ENCODE data around the gene EBI3.
"Not testable (repeated sequence)": the region's sequence is repeated elsewhere in the genome, so short reads cannot be mapped to it uniquely, and the experiment has no call there.

The EBI3 gene

DNA sequence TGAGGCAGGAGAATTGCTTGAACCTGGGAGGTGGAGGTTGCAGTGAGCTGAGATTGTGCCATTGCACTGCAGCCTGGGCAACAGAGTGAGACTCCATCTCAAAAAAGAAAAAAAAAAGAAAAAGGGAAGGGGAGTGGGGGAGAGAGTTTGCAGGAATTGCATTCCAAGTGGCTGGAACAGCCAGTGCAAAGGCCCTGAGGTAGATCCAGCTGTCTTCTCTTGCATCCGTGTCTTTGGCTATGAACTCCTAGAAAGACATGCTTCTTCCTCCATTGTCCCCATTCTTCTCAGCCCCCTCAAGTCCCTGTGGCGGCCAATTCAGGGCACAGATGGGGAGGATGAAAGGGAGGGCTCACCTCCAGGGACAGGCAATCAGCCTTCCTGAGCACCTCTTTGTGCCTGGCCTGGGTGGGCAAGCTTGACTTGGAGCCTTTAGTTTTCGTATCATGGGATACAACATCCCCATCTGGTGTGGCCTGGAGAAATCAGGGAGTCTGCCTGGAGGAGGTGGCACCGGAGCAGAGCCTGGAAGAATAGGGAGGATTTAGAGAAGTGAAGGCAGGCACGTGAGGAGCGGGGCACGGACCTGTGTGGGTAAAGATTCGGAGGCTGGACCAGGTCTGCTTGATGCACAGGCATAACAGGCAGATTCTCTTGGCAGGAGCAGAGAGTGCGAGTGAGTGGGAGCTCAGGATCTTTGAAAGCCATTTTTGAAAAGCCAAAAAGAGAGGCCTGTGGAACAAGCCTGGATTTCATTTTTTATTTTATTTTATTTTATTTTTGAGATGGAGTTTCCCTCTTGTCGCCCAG, 41.8 kb upstream of the EBI3 start:
- Histone ChIP-seq H3K4me1 (ENCODE audit: control insufficient read depth in 5 of 5, insufficient read depth in 5 of 5, low read length in 5 of 5) (peaks cover 0 to 13% (median 8%) of the 10 kb centered on the region in 5 donors), H3K36me3 (ENCODE audit: control insufficient read depth in 5 of 5, insufficient read depth in 5 of 5, low read length in 5 of 5) (no peaks in the 10 kb centered on the region), H3K4me3 (ENCODE audit: low read depth in 1 of 5, low read length in 5 of 5) (no peak overlapping the region), H3K9me3 (ENCODE audit: control insufficient read depth in 5 of 5, low read length in 5 of 5) (no peaks in the 10 kb centered on the region), H3K27ac (ENCODE audit: low read depth, low read length) (no peak overlapping the region), H3K27me3 (ENCODE audit: control insufficient read depth in 5 of 5, insufficient read depth in 4 of 5, low read length in 5 of 5) (peaks cover 0 to 7% (median 2%) of the 10 kb centered on the region in 5 donors), H3K9ac (ENCODE audit: low read length in 5 of 5) (no peak overlapping the region)

DNA sequence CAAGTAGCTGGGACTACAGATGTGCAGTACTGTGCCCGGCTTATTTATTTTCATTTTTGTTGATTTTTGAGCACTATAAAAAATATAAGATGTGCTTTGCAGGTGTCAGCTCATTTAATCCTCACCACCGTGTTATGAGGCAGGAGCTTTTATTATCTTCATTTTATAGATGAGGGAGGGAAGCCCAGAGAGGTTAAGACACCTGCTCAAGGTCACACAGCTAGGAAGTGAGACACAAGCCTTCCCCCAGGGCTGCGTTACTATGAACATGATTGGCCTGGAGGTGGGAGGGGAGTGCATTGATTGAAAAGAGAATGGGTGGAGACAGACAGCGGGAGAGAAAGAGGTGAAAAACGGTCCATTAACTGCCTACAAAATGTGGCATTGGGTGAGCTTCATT, 39.7 kb upstream of the EBI3 start:
- no peaks in the 10 kb centered on the region for H3K36me3 ChIP-seq (ENCODE audit: control insufficient read depth in 5 of 5, insufficient read depth in 5 of 5, low read length in 5 of 5)
- H3K27ac ChIP-seq (ENCODE audit: low read depth, low read length), result no peak overlapping the region
- no peaks in the 10 kb centered on the region for H3K9me3 ChIP-seq (ENCODE audit: control insufficient read depth in 5 of 5, low read length in 5 of 5)
- H3K9ac ChIP-seq (ENCODE audit: low read length in 5 of 5), result no peak overlapping the region
- H3K4me1 ChIP-seq (ENCODE audit: control insufficient read depth in 5 of 5, insufficient read depth in 5 of 5, low read length in 5 of 5), result peaks cover 0 to 4% (median 0%) of the 10 kb centered on the region in 5 donors
- no peak overlapping the region for H3K4me3 ChIP-seq (ENCODE audit: low read depth in 1 of 5, low read length in 5 of 5)
- peaks cover 0 to 11% (median 5%) of the 10 kb centered on the region in 5 donors for H3K27me3 ChIP-seq (ENCODE audit: control insufficient read depth in 5 of 5, insufficient read depth in 4 of 5, low read length in 5 of 5)

DNA sequence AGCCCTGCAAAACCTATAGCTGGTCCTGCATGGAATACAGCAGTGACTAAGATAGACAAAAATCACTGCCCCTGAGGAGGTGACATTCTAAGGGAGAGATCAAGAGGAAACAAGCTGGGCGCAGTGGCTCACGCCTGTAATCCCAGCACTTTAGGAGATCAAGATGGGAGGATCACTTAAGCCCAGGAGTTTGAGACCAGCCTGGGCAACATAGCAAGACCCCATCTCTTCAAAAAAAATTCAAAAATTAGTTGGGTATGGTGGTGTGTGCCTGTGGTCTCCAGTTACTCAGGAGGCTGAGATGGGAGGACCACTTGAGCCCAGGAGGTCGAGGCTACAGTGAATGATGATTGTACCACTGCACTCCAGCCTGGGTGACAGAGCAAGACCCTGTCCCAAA, 36.8 kb upstream of the EBI3 start:
- H3K9ac ChIP-seq (ENCODE audit: low read length in 5 of 5); H3K9me3 ChIP-seq (ENCODE audit: control insufficient read depth in 5 of 5, low read length in 5 of 5); H3K4me1 ChIP-seq (ENCODE audit: control insufficient read depth in 5 of 5, insufficient read depth in 5 of 5, low read length in 5 of 5); H3K36me3 ChIP-seq (ENCODE audit: control insufficient read depth in 5 of 5, insufficient read depth in 5 of 5, low read length in 5 of 5); H3K4me3 ChIP-seq (ENCODE audit: low read depth in 1 of 5, low read length in 5 of 5); H3K27ac ChIP-seq (ENCODE audit: low read depth, low read length): not testable (repeated sequence)
- H3K27me3 ChIP-seq (ENCODE audit: control insufficient read depth in 5 of 5, insufficient read depth in 4 of 5, low read length in 5 of 5), result peaks cover 13 to 29% (median 26%) of the 10 kb centered on the region in 5 donors

DNA sequence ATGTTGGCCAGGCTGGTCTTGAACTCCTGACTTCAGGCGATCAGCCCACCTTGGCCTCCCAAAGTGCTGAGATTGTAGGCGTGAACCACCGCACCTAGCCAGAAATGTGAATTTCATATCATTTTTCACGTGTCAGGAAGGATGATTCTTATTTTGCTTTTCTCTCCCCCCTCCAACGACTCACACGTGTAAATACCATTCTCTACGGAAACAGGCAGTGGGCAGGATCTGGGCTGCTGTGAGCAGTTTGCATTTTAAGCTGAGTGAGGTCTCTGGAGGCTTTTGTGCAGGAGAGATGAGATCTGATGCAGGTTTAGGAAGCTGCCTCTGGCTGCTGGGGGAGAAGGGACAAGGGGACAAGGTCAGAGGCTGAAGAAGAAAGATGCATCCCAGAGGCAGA, 35.0 kb upstream of the EBI3 start:
- no peak overlapping the region for H3K4me3 ChIP-seq (ENCODE audit: low read depth in 1 of 5, low read length in 5 of 5)
- no peaks in the 10 kb centered on the region for H3K4me1 ChIP-seq (ENCODE audit: control insufficient read depth in 5 of 5, insufficient read depth in 5 of 5, low read length in 5 of 5)
- no peak overlapping the region for H3K27ac ChIP-seq (ENCODE audit: low read depth, low read length)
- no peaks in the 10 kb centered on the region for H3K36me3 ChIP-seq (ENCODE audit: control insufficient read depth in 5 of 5, insufficient read depth in 5 of 5, low read length in 5 of 5)
- H3K9me3 ChIP-seq (ENCODE audit: control insufficient read depth in 5 of 5, low read length in 5 of 5), result no peaks in the 10 kb centered on the region
- H3K27me3 ChIP-seq (ENCODE audit: control insufficient read depth in 5 of 5, insufficient read depth in 4 of 5, low read length in 5 of 5), result peaks cover 13 to 42% (median 36%) of the 10 kb centered on the region in 5 donors
- no peak overlapping the region for H3K9ac ChIP-seq (ENCODE audit: low read length in 5 of 5)

GRCh38 chr19:4196009-4196408, 33.3 kb upstream of the EBI3 start:
- Histone ChIP-seq H3K4me3 (ENCODE audit: low read depth in 1 of 5, low read length in 5 of 5) (no peak overlapping the region), H3K9me3 (ENCODE audit: control insufficient read depth in 5 of 5, low read length in 5 of 5) (no peaks in the 10 kb centered on the region), H3K9ac (ENCODE audit: low read length in 5 of 5) (no peak overlapping the region), H3K36me3 (ENCODE audit: control insufficient read depth in 5 of 5, insufficient read depth in 5 of 5, low read length in 5 of 5) (no peaks in the 10 kb centered on the region), H3K4me1 (ENCODE audit: control insufficient read depth in 5 of 5, insufficient read depth in 5 of 5, low read length in 5 of 5) (no peaks in the 10 kb centered on the region), H3K27me3 (ENCODE audit: control insufficient read depth in 5 of 5, insufficient read depth in 4 of 5, low read length in 5 of 5) (peaks cover 23 to 54% (median 42%) of the 10 kb centered on the region in 5 donors), H3K27ac (ENCODE audit: low read depth, low read length) (no peak overlapping the region)

DNA sequence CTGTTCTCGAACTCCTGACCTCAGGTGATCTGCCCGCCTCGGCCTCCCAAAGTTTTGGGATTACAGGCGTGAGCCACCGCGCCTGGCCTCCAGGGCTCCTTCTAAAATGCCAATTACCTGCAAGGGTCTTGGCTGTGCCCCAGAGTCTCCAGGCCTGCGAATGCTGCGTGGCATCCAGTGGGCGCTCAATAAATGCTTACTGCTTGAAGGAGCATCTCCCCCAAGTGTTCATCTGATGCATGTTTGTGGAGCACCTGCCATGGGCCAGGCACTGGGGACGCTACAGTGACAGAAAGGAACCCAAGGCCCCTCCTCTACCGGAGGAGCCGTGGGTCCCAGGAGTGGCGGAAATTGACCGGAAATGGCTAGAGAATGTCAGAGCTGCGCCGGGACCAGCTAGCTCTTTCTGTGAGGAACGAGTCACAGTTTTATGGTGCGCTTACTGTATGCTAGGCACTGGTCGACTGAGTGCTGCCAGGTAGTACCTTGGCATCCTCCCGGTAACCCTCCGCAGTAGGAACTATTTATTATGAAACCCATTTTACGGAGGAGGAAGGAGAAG, 32.7 kb upstream of the EBI3 start:
- Histone ChIP-seq H3K4me3 (ENCODE audit: low read depth in 1 of 5, low read length in 5 of 5) (no peak overlapping the region), H3K27ac (ENCODE audit: low read depth, low read length) (no peak overlapping the region), H3K36me3 (ENCODE audit: control insufficient read depth in 5 of 5, insufficient read depth in 5 of 5, low read length in 5 of 5) (no peaks in the 10 kb centered on the region), H3K9me3 (ENCODE audit: control insufficient read depth in 5 of 5, low read length in 5 of 5) (no peaks in the 10 kb centered on the region), H3K9ac (ENCODE audit: low read length in 5 of 5) (no peak overlapping the region), H3K27me3 (ENCODE audit: control insufficient read depth in 5 of 5, insufficient read depth in 4 of 5, low read length in 5 of 5) (peaks cover 23 to 54% (median 42%) of the 10 kb centered on the region in 5 donors), H3K4me1 (ENCODE audit: control insufficient read depth in 5 of 5, insufficient read depth in 5 of 5, low read length in 5 of 5) (no peaks in the 10 kb centered on the region)

DNA sequence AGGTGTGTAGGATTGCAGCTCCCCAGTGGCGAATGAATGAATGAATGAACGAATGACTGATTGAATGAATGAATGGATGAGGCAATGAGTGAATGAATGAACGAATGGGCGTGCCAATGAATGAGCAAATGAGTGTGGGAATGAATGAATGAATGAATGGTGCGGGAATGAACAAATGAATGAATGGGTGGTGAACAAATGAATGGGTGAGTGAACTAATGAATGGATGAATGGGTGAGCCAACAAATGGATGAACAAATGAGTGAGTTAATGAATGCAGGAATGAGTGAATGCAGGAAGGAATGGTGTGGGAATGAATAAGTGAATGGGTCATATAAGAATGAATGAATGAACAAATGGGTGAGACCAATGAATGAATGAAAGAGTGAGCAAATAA, 32.1 kb upstream of the EBI3 start:
- no peaks in the 10 kb centered on the region for H3K9me3 ChIP-seq (ENCODE audit: control insufficient read depth in 5 of 5, low read length in 5 of 5)
- no peak overlapping the region for H3K4me3 ChIP-seq (ENCODE audit: low read depth in 1 of 5, low read length in 5 of 5)
- H3K9ac ChIP-seq (ENCODE audit: low read length in 5 of 5), result no peak overlapping the region
- H3K27me3 ChIP-seq (ENCODE audit: control insufficient read depth in 5 of 5, insufficient read depth in 4 of 5, low read length in 5 of 5), result peaks cover 23 to 54% (median 42%) of the 10 kb centered on the region in 5 donors
- H3K27ac ChIP-seq (ENCODE audit: low read depth, low read length), result no peak overlapping the region
- H3K4me1 ChIP-seq (ENCODE audit: control insufficient read depth in 5 of 5, insufficient read depth in 5 of 5, low read length in 5 of 5), result no peaks in the 10 kb centered on the region
- no peaks in the 10 kb centered on the region for H3K36me3 ChIP-seq (ENCODE audit: control insufficient read depth in 5 of 5, insufficient read depth in 5 of 5, low read length in 5 of 5)

DNA sequence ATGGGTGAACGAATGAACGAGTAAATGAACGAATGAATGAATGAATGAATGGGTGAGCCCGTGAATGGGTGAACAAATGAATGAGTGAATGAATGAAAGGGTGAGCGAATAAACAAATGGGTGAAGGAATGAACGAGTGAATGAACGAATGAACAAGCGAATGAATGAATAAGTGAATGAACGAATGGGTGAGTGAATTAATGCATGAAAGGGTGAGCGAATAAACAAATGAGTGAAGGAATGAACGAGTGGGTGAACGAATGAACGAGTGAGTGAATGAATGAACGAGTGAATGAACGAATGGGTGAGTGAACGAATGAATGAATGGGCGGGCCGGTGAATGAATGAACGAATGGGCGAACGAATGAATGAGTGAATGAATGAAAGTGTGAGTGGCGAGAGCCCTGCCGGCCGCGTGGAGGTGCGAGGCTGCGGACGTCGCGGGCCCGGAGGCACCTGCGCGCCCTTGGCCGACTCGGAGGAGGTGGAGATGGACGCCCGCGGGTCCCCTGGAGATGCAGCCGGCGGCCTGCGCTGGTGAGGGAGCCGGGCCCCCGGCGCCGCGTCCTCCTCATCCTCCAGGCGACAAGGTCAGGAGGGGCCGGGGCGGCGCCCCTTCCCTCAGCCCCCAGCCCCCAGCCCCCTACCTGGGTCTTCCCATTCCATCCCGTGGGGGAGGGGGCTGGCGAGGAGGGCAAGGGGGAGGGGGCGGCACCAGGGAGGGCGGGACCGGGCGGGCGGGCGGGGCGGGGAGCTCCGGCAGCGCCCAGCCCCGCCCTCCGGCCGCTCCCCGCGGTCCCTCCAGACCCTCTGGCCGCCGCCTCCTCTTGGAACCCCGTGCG, 31.5 kb upstream of the EBI3 start:
- Histone ChIP-seq H3K9me3 (ENCODE audit: control insufficient read depth in 5 of 5, low read length in 5 of 5) (no peaks in the 10 kb centered on the region), H3K27me3 (ENCODE audit: control insufficient read depth in 5 of 5, insufficient read depth in 4 of 5, low read length in 5 of 5) (peaks cover 23 to 58% (median 42%) of the 10 kb centered on the region in 5 donors), H3K4me3 (ENCODE audit: low read depth in 1 of 5, low read length in 5 of 5) (no peak overlapping the region), H3K36me3 (ENCODE audit: control insufficient read depth in 5 of 5, insufficient read depth in 5 of 5, low read length in 5 of 5) (no peaks in the 10 kb centered on the region), H3K9ac (ENCODE audit: low read length in 5 of 5) (no peak overlapping the region), H3K4me1 (ENCODE audit: control insufficient read depth in 5 of 5, insufficient read depth in 5 of 5, low read length in 5 of 5) (no peaks in the 10 kb centered on the region), H3K27ac (ENCODE audit: low read depth, low read length) (no peak overlapping the region)

DNA sequence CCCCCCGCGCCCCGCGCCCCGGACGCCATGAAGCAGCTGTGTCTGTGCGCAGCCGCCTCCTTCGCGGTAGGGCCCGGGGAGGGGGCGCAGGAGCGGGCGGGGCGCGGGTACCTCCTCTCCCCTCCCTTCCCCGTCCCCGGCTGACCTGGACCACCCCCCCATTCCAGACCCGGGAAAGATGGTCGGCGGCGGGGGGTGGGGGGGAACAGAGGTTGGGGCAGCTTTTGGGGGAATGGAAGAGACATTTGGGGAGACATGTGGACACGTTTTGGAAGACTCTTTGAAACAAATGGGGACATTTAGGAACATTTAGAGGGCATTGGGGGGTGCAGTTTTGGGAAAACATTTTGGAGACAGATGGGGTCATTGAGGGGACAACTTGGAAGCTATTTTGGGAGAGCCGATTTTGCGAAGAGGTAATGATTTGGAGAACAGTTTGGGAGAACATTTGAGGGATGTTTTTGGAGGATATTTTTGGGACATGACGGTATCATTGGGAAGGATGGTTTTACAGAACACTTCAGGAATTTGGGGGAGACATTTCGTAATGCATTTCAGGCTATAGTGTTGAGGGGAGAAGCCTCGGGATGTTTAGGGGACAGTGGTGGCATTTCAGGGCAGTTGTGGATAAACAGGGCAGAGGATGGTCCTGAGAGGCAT, 30.7 kb upstream of the EBI3 start:
- Histone ChIP-seq H3K4me1 (ENCODE audit: control insufficient read depth in 5 of 5, insufficient read depth in 5 of 5, low read length in 5 of 5) (no peaks in the 10 kb centered on the region), H3K9me3 (ENCODE audit: control insufficient read depth in 5 of 5, low read length in 5 of 5) (no peaks in the 10 kb centered on the region), H3K36me3 (ENCODE audit: control insufficient read depth in 5 of 5, insufficient read depth in 5 of 5, low read length in 5 of 5) (no peaks in the 10 kb centered on the region), H3K4me3 (ENCODE audit: low read depth in 1 of 5, low read length in 5 of 5) (no peak overlapping the region), H3K9ac (ENCODE audit: low read length in 5 of 5) (no peak overlapping the region), H3K27me3 (ENCODE audit: control insufficient read depth in 5 of 5, insufficient read depth in 4 of 5, low read length in 5 of 5) (peaks cover 23 to 58% (median 42%) of the 10 kb centered on the region in 5 donors), H3K27ac (ENCODE audit: low read depth, low read length) (no peak overlapping the region)
